Posterior vena cava (tissue), 2 donors: ENCODE results near the gene NSFL1C. TPM values are rescaled to one million over a fixed set of nuclear protein-coding genes. Genes with fewer than 3 reads are reported as not detected.

Experiments used
- DNase-seq: peaks from one replicate; pipeline ENCODE4 v3.0.0-alpha.2; 2020; ENCODE audit warnings: low spot score
- intact Hi-C, 2 donors: fragments of 100-400 bp; cut with DNase I; formaldehyde crosslinking; loops; one replicate each; pipeline versions ENCODE4 v1.14.1 to v1.14.2; 2022 to 2023
- total RNA-seq, 2 donors: library from RNA; stranded (reverse); fragmentation: NEBNext Ultra II Directional; extraction: Animal tissue kit (Norgen Biotek cat#: 25700); gene quantifications; one replicate each; pipeline ENCODE4 v1.2.1, GENCODE V29; 2021
- donor health status: DM: yes; HTN: yes; CAD: no.
- donor health status: DM: yes; HTN: yes; CAD: no.

NSFL1C gene
- total RNA-seq, 2 donors from 2014 or later: 58.7 to 62.0 TPM

GRCh38 chr20:1489764-1490436, 23.3 kb upstream of the NSFL1C start:
- intact Hi-C loops: no loop called here
- no peak for DNase-seq

GRCh38 chr20:1489325-1489724, 22.7 kb upstream of the NSFL1C start:
- DNase-seq: no peak
- intact Hi-C loops: no loop called here

- intact Hi-C loops: no loop called here
Measured at GRCh38 chr20:1486566-1486965, 19.9 kb upstream of the NSFL1C start.

GRCh38 chr20:1484438-1485116, 17.9 kb upstream of the NSFL1C start:
- DNase-seq: no peak
- intact Hi-C loops: no loop called here

More at GRCh38 chr20:1486566-1486965, 19.9 kb upstream of the NSFL1C start:
- no peak for DNase-seq

- DNase-seq: no peak
- intact Hi-C loops: no loop called here
Measured at GRCh38 chr20:1479831-1480595, 13.4 kb upstream of the NSFL1C start.

- intact Hi-C loops: no loop called here
- no peak for DNase-seq
Measured at GRCh38 chr20:1478566-1478965, 11.9 kb upstream of the NSFL1C start.

GRCh38 chr20:1477896-1478490, 11.3 kb upstream of the NSFL1C start:
- intact Hi-C loops: no loop called here
- no peak for DNase-seq

GRCh38 chr20:1474817-1475603, 8.4 kb upstream of the NSFL1C start:
- intact Hi-C loops: no loop called here
- DNase-seq: no peak

GRCh38 chr20:1474325-1474724, 7.7 kb upstream of the NSFL1C start:
- intact Hi-C loops: no loop called here
- DNase-seq: no peak

- intact Hi-C loops: no loop called here
- no peak for DNase-seq
Measured at GRCh38 chr20:1473246-1474220, 6.9 kb upstream of the NSFL1C start.

- DNase-seq: no peak
- intact Hi-C loops: no loop called here
Measured at GRCh38 chr20:1472556-1473245, 6.1 kb upstream of the NSFL1C start.

- intact Hi-C loops: no loop called here
- no peak for DNase-seq
Measured at GRCh38 chr20:1471242-1471641, 4.6 kb upstream of the NSFL1C start.

GRCh38 chr20:1469925-1470571, 3.4 kb upstream of the NSFL1C start:
- peak; percentile 94 for DNase-seq
- intact Hi-C loops: no loop called here

- DNase-seq: no peak
- intact Hi-C loops: no loop called here
Measured at GRCh38 chr20:1469306-1469905, 2.8 kb upstream of the NSFL1C start.

- DNase-seq: no peak
- intact Hi-C loops: no loop called here
Measured at GRCh38 chr20:1468117-1468624, 1.5 kb upstream of the NSFL1C start.

GRCh38 chr20:1467355-1468116, 887 bp upstream of the NSFL1C start:
- DNase-seq: no peak
- intact Hi-C loops: loop anchor here in 1 of 2 donors (2.0 kb wide), 1 partner anchor 75 kb away; the partner anchor contains the start of gene FKBP1A
